HG02973 (cell line): ENCODE results near the gene MSH3.
"Not testable (repeated sequence)": the region's sequence is repeated elsewhere in the genome, so short reads cannot be mapped to it uniquely, and the experiment has no call there.

Source experiments
- ATAC-seq: cut with Tn5 transposase; IDR thresholded peaks from one replicate; pipeline ENCODE4 v1.9.1; 2021; ENCODE audit warnings: moderate library complexity; ENCODE audit not compliant: unreplicated experiment

MSH3 gene

GRCh38 chr5:80841026-80841797 lies 186.8 kb downstream of the MSH3 start:
- ATAC-seq = not testable (repeated sequence)

GRCh38 chr5:80846422-80846821 lies 192.0 kb downstream of the MSH3 start:
- ATAC-seq = not testable (repeated sequence)

GRCh38 chr5:80850168-80850567 lies 195.7 kb downstream of the MSH3 start:
- not testable (repeated sequence) for ATAC-seq

- ATAC-seq = no peak
Measured at GRCh38 chr5:80852331-80853245, 198.1 kb downstream of the MSH3 start.

GRCh38 chr5:80853413-80853812 lies 199.0 kb downstream of the MSH3 start:
- no peak for ATAC-seq

GRCh38 chr5:80854583-80854982 lies 200.1 kb downstream of the MSH3 start:
- ATAC-seq = no peak

- ATAC-seq = no peak
Measured at GRCh38 chr5:80860924-80861613, 206.6 kb downstream of the MSH3 start.

- no peak for ATAC-seq
Measured at GRCh38 chr5:80863708-80864107, 209.3 kb downstream of the MSH3 start.

GRCh38 chr5:80864109-80864508 lies 209.7 kb downstream of the MSH3 start:
- no peak for ATAC-seq

- no peak for ATAC-seq
Measured at GRCh38 chr5:80864706-80865435, 210.4 kb downstream of the MSH3 start.

GRCh38 chr5:80865551-80865950 lies 211.1 kb downstream of the MSH3 start:
- ATAC-seq = no peak

- no peak for ATAC-seq
Measured at GRCh38 chr5:80866371-80866770, 211.9 kb downstream of the MSH3 start.

GRCh38 chr5:80867233-80867632 lies 212.8 kb downstream of the MSH3 start:
- ATAC-seq = no peak

- no peak for ATAC-seq
Measured at GRCh38 chr5:80870442-80870841, 216.0 kb downstream of the MSH3 start.

GRCh38 chr5:80871541-80871961 lies 217.1 kb downstream of the MSH3 start:
- no peak for ATAC-seq

GRCh38 chr5:80874162-80874561 lies 219.7 kb downstream of the MSH3 start:
- no peak for ATAC-seq

GRCh38 chr5:80877592-80877991 lies 223.1 kb downstream of the MSH3 start:
- no peak for ATAC-seq

GRCh38 chr5:80881726-80882125 lies 227.3 kb downstream of the MSH3 start:
- ATAC-seq = no peak

- ATAC-seq = not testable (repeated sequence)
Measured at GRCh38 chr5:80883390-80883789, 228.9 kb downstream of the MSH3 start.

GRCh38 chr5:80884086-80884813 lies 229.8 kb downstream of the MSH3 start:
- no peak for ATAC-seq
